ENCODE data around the gene DOCK1.

DOCK1 gene

DNA sequence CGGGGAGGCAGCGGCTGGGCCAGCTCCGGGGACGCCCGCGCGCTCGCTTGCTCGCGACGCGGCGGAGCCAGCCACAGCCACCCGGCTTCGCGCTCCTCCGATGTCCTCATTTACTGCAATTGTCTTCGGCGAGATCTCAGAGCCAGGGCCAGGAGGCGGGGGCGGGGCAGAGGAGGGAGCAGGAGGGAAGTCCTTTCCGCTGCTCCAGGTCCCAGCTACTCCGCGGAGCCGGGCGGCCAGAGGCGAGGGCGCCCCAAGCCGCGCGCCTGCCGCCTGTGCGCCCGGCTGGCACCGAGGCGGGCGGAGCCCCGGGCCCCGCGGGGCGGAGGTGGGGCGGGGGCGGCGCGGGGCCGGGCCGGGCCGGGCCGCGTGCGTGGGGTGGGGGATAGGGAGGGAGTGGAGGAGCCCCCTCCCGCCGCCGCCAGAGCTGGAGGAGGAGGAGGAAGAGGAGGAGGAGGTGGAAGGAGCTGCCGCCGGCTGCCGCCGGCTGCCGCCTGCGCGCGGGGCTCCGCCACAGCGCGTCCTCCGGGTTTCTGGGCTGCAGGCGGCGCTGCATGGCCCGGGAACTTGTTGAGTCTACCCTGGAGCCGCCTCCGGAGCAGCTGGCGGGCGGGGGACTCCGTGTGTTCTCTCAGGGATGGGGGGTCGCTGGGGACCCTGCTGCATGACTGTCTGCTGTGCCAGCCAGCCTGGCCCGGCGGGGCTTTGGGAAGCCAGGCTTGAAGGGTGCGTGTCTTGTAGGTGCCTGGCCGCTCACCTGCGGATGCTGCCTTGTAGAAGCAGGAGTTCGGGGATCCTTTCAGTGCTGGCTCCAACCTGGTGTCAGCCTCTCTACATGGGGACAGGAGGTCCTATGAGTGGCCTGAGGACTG is 291.3 kb downstream of the DOCK1 start, which contains the start of gene INSYN2A:
Gene INSYN2A, minus strand, starts transcription at position 310 of the 872 bp plus-strand sequence. CDS start 20,196 bp downstream, outside the sequence.
- Histone ChIP-seq H3K27me3 (ENCODE audit: control insufficient read depth, insufficient read depth, low read length) (no peaks in the 10 kb centered on the region), H3K9ac (no peak within 1 kb of the TSS), H3K36me3 (ENCODE audit: control insufficient read depth, insufficient read depth, low read length) (no peaks in the 10 kb centered on the region), H3K27ac (no peak within 1 kb of the TSS), H3K4me2 (ENCODE audit: low read length) (peak within 1 kb of the TSS; percentile 63), H3K4me3 (ENCODE audit: low read depth, low read length) (peak within 1 kb of the TSS; percentile 13), H3K79me2 (no peaks in the 10 kb centered on the region), H3K4me1 (peaks cover 3% of the 10 kb centered on the region), H3K9me3 (ENCODE audit: control insufficient read depth, low read length) (no peaks in the 10 kb centered on the region), H2AFZ (no peak within 1 kb of the TSS)
- TF ChIP-seq, protein P1, sequence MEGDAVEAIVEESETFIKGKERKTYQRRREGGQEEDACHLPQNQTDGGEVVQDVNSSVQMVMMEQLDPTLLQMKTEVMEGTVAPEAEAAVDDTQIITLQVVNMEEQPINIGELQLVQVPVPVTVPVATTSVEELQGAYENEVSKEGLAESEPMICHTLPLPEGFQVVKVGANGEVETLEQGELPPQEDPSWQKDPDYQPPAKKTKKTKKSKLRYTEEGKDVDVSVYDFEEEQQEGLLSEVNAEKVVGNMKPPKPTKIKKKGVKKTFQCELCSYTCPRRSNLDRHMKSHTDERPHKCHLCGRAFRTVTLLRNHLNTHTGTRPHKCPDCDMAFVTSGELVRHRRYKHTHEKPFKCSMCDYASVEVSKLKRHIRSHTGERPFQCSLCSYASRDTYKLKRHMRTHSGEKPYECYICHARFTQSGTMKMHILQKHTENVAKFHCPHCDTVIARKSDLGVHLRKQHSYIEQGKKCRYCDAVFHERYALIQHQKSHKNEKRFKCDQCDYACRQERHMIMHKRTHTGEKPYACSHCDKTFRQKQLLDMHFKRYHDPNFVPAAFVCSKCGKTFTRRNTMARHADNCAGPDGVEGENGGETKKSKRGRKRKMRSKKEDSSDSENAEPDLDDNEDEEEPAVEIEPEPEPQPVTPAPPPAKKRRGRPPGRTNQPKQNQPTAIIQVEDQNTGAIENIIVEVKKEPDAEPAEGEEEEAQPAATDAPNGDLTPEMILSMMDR (IDR thresholded peaks at IDR 0.05) = no peak

DNA sequence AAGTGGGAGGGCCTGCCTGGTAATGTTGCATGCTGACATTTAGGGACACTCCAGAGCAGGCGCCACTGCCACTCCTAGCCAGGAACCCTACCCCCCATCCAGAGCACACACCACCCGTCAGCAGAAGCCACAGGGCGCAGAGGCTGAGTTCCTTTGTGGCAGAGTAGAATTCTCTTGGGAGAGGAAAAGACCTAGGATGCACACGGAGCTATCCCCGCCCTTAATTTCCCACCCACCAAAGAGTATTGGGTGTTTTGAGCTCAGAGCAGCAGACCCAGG is 291.9 kb downstream of the DOCK1 start:
- H3K27me3 ChIP-seq (ENCODE audit: control insufficient read depth, insufficient read depth, low read length) = no peaks in the 10 kb centered on the region
- TF ChIP-seq, protein P1 (IDR thresholded peaks at IDR 0.05) = no peak
- no peaks in the 10 kb centered on the region for H3K79me2 ChIP-seq
- H3K9me3 ChIP-seq (ENCODE audit: control insufficient read depth, low read length) = no peaks in the 10 kb centered on the region
- no peak overlapping the region for H3K4me3 ChIP-seq (ENCODE audit: low read depth, low read length)
- H3K4me1 ChIP-seq = peaks cover 3% of the 10 kb centered on the region
- H2AFZ ChIP-seq = no peak overlapping the region
- no peaks in the 10 kb centered on the region for H3K36me3 ChIP-seq (ENCODE audit: control insufficient read depth, insufficient read depth, low read length)
- no peak overlapping the region for H3K27ac ChIP-seq
- no peak overlapping the region for H3K9ac ChIP-seq
- no peak overlapping the region for H3K4me2 ChIP-seq (ENCODE audit: low read length)

DNA sequence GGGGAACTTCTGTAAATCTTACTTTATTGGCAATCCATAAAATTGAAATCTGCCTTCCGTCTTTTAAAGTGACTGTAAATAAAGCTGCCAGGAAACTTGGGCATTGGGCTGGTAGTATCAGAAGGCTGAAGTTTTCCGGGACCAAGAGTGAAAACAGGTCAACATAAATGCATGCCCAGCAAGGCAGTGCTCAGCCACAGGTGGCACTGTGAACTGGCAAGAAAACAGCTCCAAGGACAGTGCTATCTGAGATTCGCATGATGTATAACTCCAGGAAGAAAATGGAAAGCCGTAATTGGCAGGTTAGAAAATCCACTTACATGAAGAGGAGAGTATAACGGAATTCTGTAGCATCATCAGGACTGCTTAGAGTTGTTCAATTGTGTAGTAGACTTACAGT is 293.1 kb downstream of the DOCK1 start:
- Histone ChIP-seq H3K79me2 (no peaks in the 10 kb centered on the region), H3K9ac (no peak overlapping the region), H2AFZ (no peak overlapping the region), H3K4me1 (no peaks in the 10 kb centered on the region), H3K36me3 (ENCODE audit: control insufficient read depth, insufficient read depth, low read length) (no peaks in the 10 kb centered on the region), H3K27me3 (ENCODE audit: control insufficient read depth, insufficient read depth, low read length) (no peaks in the 10 kb centered on the region), H3K4me2 (ENCODE audit: low read length) (no peak overlapping the region), H3K9me3 (ENCODE audit: control insufficient read depth, low read length) (no peaks in the 10 kb centered on the region), H3K27ac (no peak overlapping the region), H3K4me3 (ENCODE audit: low read depth, low read length) (no peak overlapping the region)
- TF ChIP-seq, protein P1 (IDR thresholded peaks at IDR 0.05) = no peak

DNA sequence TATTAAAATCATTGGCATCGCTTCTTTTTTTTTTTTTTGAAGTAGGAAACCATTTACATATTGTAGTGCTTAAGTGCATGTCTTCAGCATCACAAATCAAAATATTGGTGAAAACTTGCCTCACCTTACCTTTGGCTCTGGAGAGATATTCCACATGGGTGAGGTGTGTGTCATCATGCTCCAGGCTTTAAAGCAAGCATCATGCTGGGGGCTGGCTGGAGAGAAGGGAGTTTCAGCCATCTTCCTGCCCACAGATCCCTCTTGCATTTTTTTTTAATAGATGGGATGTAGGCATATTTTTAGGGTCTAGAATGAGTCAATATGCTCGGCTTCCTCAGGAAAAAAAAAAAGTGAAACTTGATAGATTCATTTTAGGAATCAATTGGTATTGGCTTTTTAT is 293.5 kb downstream of the DOCK1 start:
- Histone ChIP-seq H2AFZ (no peak overlapping the region), H3K4me3 (ENCODE audit: low read depth, low read length) (no peak overlapping the region)
- TF ChIP-seq, protein P1 (IDR thresholded peaks at IDR 0.05) = no peak

DNA sequence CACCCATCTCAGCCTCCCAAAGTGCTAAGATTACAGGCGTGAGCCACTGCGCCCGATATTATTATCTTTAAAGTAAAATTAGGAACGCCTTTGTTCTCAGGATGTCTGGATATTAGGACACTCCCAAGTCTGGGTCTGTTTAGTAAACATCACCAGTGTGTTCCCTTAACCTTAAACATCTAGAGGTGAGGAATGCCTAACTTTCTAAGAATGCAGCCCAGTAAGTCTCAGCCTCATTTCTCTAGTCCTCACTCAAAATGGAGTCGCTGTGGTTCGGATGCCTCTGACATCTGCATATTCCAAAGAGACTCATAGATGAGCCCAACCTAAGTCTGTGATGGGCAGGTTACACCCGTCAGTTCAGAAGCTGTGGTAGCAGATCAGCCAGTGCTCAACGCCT is 295.4 kb downstream of the DOCK1 start:
- no peak overlapping the region for H3K4me2 ChIP-seq (ENCODE audit: low read length)
- H3K27me3 ChIP-seq (ENCODE audit: control insufficient read depth, insufficient read depth, low read length) = no peaks in the 10 kb centered on the region
- no peak overlapping the region for H2AFZ ChIP-seq
- H3K79me2 ChIP-seq = no peaks in the 10 kb centered on the region
- no peak overlapping the region for H3K4me3 ChIP-seq (ENCODE audit: low read depth, low read length)
- no peaks in the 10 kb centered on the region for H3K4me1 ChIP-seq
- H3K9ac ChIP-seq = no peak overlapping the region
- H3K36me3 ChIP-seq (ENCODE audit: control insufficient read depth, insufficient read depth, low read length) = no peaks in the 10 kb centered on the region
- H3K27ac ChIP-seq = no peak overlapping the region
- TF ChIP-seq, protein P1 (IDR thresholded peaks at IDR 0.05) = no peak
- H3K9me3 ChIP-seq (ENCODE audit: control insufficient read depth, low read length) = no peaks in the 10 kb centered on the region

More for the DNA sequence above, 293.5 kb downstream of the DOCK1 start:
- no peaks in the 10 kb centered on the region for H3K27me3 ChIP-seq (ENCODE audit: control insufficient read depth, insufficient read depth, low read length)
- no peak overlapping the region for H3K4me2 ChIP-seq (ENCODE audit: low read length)
- H3K27ac ChIP-seq = no peak overlapping the region
- H3K9ac ChIP-seq = no peak overlapping the region
- no peaks in the 10 kb centered on the region for H3K36me3 ChIP-seq (ENCODE audit: control insufficient read depth, insufficient read depth, low read length)
- no peaks in the 10 kb centered on the region for H3K4me1 ChIP-seq
- no peaks in the 10 kb centered on the region for H3K79me2 ChIP-seq
- H3K9me3 ChIP-seq (ENCODE audit: control insufficient read depth, low read length) = no peaks in the 10 kb centered on the region

Measured in parathyroid adenoma (tissue), 2 donors.